ENCODE measurements around the gene EPB41. TPM values are rescaled to one million over a fixed set of nuclear protein-coding genes. Genes with fewer than 3 reads are reported as not detected.

EPB41 gene
- total RNA-seq, 1 experiment from 2014 or later = 20.2 TPM

DNA sequence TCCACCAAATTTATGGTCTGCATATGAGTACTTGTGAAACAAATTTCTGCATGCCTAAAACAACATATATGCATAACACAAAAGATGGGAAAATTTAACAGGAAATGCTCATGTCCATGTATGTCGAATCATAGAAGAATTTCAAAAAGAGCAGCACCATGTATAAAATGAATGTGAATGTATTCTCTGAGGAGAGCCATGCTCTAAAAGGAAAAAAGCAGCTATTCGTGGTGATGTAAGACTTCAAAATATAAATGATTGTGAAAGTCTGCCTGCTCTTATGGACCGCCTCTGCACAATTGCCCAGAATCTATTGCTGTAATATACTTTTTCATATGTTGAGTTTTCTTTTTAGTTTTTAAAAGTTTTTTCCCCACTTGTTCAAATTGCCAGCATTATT lies 66.8 kb downstream of the EPB41 start:
- intact Hi-C loops (cut with micrococcal nuclease; ENCODE audit: unreplicated experiment) (no loop called here), in situ Hi-C loops (cut with HindIII; ENCODE audit: low pct_unique_long_range_greater_than_20kb, low sequenced_read_pairs) (no loop called here)
- H3K4me1 ChIP-seq (ENCODE audit: control insufficient read depth, insufficient read depth, low read length) = no peaks in the 10 kb centered on the region
- CTCF ChIA-PET = no interaction called here
- no peak for ATAC-seq
- BruUV-seq (replicated peaks) = no TSS peak
- H3K36me3 ChIP-seq (ENCODE audit: control insufficient read depth, insufficient read depth, low read length) = no peaks in the 10 kb centered on the region
- TF ChIP-seq, protein P1, sequence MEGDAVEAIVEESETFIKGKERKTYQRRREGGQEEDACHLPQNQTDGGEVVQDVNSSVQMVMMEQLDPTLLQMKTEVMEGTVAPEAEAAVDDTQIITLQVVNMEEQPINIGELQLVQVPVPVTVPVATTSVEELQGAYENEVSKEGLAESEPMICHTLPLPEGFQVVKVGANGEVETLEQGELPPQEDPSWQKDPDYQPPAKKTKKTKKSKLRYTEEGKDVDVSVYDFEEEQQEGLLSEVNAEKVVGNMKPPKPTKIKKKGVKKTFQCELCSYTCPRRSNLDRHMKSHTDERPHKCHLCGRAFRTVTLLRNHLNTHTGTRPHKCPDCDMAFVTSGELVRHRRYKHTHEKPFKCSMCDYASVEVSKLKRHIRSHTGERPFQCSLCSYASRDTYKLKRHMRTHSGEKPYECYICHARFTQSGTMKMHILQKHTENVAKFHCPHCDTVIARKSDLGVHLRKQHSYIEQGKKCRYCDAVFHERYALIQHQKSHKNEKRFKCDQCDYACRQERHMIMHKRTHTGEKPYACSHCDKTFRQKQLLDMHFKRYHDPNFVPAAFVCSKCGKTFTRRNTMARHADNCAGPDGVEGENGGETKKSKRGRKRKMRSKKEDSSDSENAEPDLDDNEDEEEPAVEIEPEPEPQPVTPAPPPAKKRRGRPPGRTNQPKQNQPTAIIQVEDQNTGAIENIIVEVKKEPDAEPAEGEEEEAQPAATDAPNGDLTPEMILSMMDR (IDR thresholded peaks at IDR 0.05) = no peak
- TF ChIP-seq, protein P2, sequence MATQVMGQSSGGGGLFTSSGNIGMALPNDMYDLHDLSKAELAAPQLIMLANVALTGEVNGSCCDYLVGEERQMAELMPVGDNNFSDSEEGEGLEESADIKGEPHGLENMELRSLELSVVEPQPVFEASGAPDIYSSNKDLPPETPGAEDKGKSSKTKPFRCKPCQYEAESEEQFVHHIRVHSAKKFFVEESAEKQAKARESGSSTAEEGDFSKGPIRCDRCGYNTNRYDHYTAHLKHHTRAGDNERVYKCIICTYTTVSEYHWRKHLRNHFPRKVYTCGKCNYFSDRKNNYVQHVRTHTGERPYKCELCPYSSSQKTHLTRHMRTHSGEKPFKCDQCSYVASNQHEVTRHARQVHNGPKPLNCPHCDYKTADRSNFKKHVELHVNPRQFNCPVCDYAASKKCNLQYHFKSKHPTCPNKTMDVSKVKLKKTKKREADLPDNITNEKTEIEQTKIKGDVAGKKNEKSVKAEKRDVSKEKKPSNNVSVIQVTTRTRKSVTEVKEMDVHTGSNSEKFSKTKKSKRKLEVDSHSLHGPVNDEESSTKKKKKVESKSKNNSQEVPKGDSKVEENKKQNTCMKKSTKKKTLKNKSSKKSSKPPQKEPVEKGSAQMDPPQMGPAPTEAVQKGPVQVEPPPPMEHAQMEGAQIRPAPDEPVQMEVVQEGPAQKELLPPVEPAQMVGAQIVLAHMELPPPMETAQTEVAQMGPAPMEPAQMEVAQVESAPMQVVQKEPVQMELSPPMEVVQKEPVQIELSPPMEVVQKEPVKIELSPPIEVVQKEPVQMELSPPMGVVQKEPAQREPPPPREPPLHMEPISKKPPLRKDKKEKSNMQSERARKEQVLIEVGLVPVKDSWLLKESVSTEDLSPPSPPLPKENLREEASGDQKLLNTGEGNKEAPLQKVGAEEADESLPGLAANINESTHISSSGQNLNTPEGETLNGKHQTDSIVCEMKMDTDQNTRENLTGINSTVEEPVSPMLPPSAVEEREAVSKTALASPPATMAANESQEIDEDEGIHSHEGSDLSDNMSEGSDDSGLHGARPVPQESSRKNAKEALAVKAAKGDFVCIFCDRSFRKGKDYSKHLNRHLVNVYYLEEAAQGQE (IDR thresholded peaks at IDR 0.05; ENCODE audit: insufficient read depth in 1 of 2, low read depth in 2 of 2, low read length in 1 of 2) = no peak
- TF ChIP-seq SIN3A (IDR thresholded peaks at IDR 0.05; ENCODE audit: borderline replicate concordance, insufficient read depth, low read depth, low read length) (no peak), POLR2AphosphoS5 (IDR thresholded peaks at IDR 0.05; ENCODE audit: low read depth, low read length) (no peak), TCF7L2 (IDR thresholded peaks at IDR 0.05; ENCODE audit: low read depth, low read length) (no peak)
- H3K27me3 ChIP-seq (ENCODE audit: control insufficient read depth, insufficient read depth, low read length) = no peaks in the 10 kb centered on the region
- H3K27ac ChIP-seq (ENCODE audit: low read length) = no peak overlapping the region
- H3K9me3 ChIP-seq (ENCODE audit: control insufficient read depth, insufficient read depth, low read depth, low read length) = peaks cover 13% of the 10 kb centered on the region; the same call in 1 of the 2 replicates
- no peak overlapping the region for H3K4me3 ChIP-seq (ENCODE audit: low read depth in 2 of 2, low read length in 2 of 2)
- POLR2A ChIA-PET = no interaction called here
- no peak for DNase-seq (ENCODE audit: low read depth, low spot score)

DNA sequence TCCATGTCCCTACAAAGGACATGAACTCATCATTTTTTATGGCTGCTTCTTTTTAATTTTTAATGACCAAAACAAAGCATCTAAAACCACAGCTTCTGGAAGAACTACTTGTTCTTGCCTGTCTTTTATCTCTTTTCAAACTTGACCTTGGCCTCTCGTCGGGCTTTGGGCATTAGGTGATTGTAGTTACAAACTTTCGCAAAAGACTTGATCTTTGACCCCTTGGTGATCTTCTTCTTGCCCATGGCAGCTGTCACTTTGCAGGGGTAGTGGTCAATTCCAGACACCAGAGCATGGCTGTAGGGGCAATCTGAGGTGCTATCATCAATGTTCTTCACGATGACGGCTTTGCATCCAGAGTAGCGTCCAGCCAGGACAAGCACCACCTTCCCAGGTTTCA lies 67.8 kb downstream of the EPB41 start:
- ChIA-PET POLR2A (no interaction called here), CTCF (no interaction called here)
- in situ Hi-C loops (cut with HindIII; ENCODE audit: low pct_unique_long_range_greater_than_20kb, low sequenced_read_pairs) (no loop called here), intact Hi-C loops (cut with micrococcal nuclease; ENCODE audit: unreplicated experiment) (no loop called here)
- H3K27ac ChIP-seq (ENCODE audit: low read length) = no peak overlapping the region
- H3K4me3 ChIP-seq (ENCODE audit: low read depth in 2 of 2, low read length in 2 of 2) = no peak overlapping the region
- no TSS peak for BruUV-seq (replicated peaks)
- ATAC-seq (no peak), DNase-seq (ENCODE audit: low read depth, low spot score) (no peak)
- no peak for TF ChIP-seq POLR2AphosphoS5 (IDR thresholded peaks at IDR 0.05; ENCODE audit: low read depth, low read length)
- TF ChIP-seq SIN3A (IDR thresholded peaks at IDR 0.05; ENCODE audit: borderline replicate concordance, insufficient read depth, low read depth, low read length) = no peak
- TF ChIP-seq TCF7L2 (IDR thresholded peaks at IDR 0.05; ENCODE audit: low read depth, low read length) = no peak
- TF ChIP-seq, protein P2 (IDR thresholded peaks at IDR 0.05; ENCODE audit: insufficient read depth in 1 of 2, low read depth in 2 of 2, low read length in 1 of 2) = no peak
- TF ChIP-seq, protein P1 (IDR thresholded peaks at IDR 0.05) = no peak
- no peaks in the 10 kb centered on the region for H3K4me1 ChIP-seq (ENCODE audit: control insufficient read depth, insufficient read depth, low read length)
- no peaks in the 10 kb centered on the region for H3K36me3 ChIP-seq (ENCODE audit: control insufficient read depth, insufficient read depth, low read length)
- H3K9me3 ChIP-seq (ENCODE audit: control insufficient read depth, insufficient read depth, low read depth, low read length) = peaks cover 13% of the 10 kb centered on the region; the same call in 1 of the 2 replicates
- H3K27me3 ChIP-seq (ENCODE audit: control insufficient read depth, insufficient read depth, low read length) = no peaks in the 10 kb centered on the region
